Effector CD8-positive, alpha-beta T cell (primary cell): ENCODE data around the gene CD82.

Experiments used
- DNase-seq: peaks from one replicate; lab custom pipeline; 2025; lab: John Stamatoyannopoulos, UW

The CD82 gene

GRCh38 chr11:44575962-44576361 is 10.5 kb downstream of the CD82 start:
- DNase-seq, result no peak

GRCh38 chr11:44576656-44577055 is 11.2 kb downstream of the CD82 start:
- no peak for DNase-seq

GRCh38 chr11:44577231-44577830 is 11.9 kb downstream of the CD82 start:
- DNase-seq, result no peak

GRCh38 chr11:44578279-44578678 is 12.8 kb downstream of the CD82 start:
- DNase-seq, result no peak

- no peak for DNase-seq
Observed at GRCh38 chr11:44579302-44579761, 13.9 kb downstream of the CD82 start.

GRCh38 chr11:44580701-44581100 is 15.2 kb downstream of the CD82 start:
- DNase-seq, result no peak

- DNase-seq, result no peak
Observed at GRCh38 chr11:44581246-44581645, 15.8 kb downstream of the CD82 start.

GRCh38 chr11:44582641-44583352 is 17.3 kb downstream of the CD82 start:
- no peak for DNase-seq

GRCh38 chr11:44583353-44583669 is 17.8 kb downstream of the CD82 start:
- DNase-seq, result no peak

GRCh38 chr11:44585421-44585820 is 20.0 kb downstream of the CD82 start:
- DNase-seq, result no peak

GRCh38 chr11:44589301-44589700 is 23.8 kb downstream of the CD82 start:
- no peak for DNase-seq

GRCh38 chr11:44590769-44591168 is 25.3 kb downstream of the CD82 start:
- DNase-seq, result no peak

- DNase-seq, result no peak
Observed at GRCh38 chr11:44591557-44591956, 26.1 kb downstream of the CD82 start.

- DNase-seq, result no peak
Observed at GRCh38 chr11:44592125-44592940, 26.9 kb downstream of the CD82 start.

GRCh38 chr11:44593251-44593650 is 27.8 kb downstream of the CD82 start:
- no peak for DNase-seq

- no peak for DNase-seq
Observed at GRCh38 chr11:44595006-44595405, 29.5 kb downstream of the CD82 start.

GRCh38 chr11:44595964-44596381 is 30.5 kb downstream of the CD82 start:
- DNase-seq, result no peak

- DNase-seq, result peak; percentile 37
Observed at GRCh38 chr11:44596525-44597276, 31.2 kb downstream of the CD82 start.

- no peak for DNase-seq
Observed at GRCh38 chr11:44597358-44598012, 32.0 kb downstream of the CD82 start.

- DNase-seq, result no peak
Observed at GRCh38 chr11:44598831-44599230, 33.4 kb downstream of the CD82 start.

GRCh38 chr11:44600261-44600660 is 34.8 kb downstream of the CD82 start:
- no peak for DNase-seq
